OCI-LY3 (cell line): ENCODE results near the gene FGR.
"Not testable (repeated sequence)": the region's sequence is repeated elsewhere in the genome, so short reads cannot be mapped to it uniquely, and the experiment has no call there.

Experiments
- H2AFZ ChIP-seq: fragments of 200-600, 300-600 bp; shearing (Covaris generic); 2 replicates; pipeline ENCODE4 v1.6.0; 2014; ENCODE audit warnings: antibody characterized with exemption, low read depth, low read length
- H3K27ac ChIP-seq: fragments of 200-600, 300-600 bp; sonication (generic); 2 replicates; pipeline ENCODE4 v1.5.1; 2014; ENCODE audit warnings: mild to moderate bottlenecking, low read length, moderate library complexity, mixed read lengths
- H3K27me3 ChIP-seq: fragments of 200-600, 300-600 bp; sonication (generic); 2 replicates; pipeline ENCODE4 v1.6.1; 2014; ENCODE audit warnings: low read depth, low read length, mixed read lengths
- H3K36me3 ChIP-seq: fragments of 200-600, 300-600 bp; sonication (generic); replicated peaks from 2 replicates; pipeline ENCODE3; 2014; ENCODE audit warnings: low read depth, low read length, mixed read lengths
- H3K4me1 ChIP-seq: fragments of 300-600, 200-600 bp; sonication (generic); 2 replicates; pipeline ENCODE4 v1.6.1; 2014; ENCODE audit warnings: low read length, mixed read lengths
- H3K4me2 ChIP-seq: fragments of 200-600, 300-600 bp; sonication (generic); 2 replicates; pipeline ENCODE4 v1.6.1; 2014; ENCODE audit warnings: low read length, mixed read lengths
- H3K4me3 ChIP-seq: fragments of 300-600, 200-600 bp; sonication (generic); 2 replicates; pipeline ENCODE4 v1.5.1; 2014; ENCODE audit warnings: antibody characterized with exemption, mild to moderate bottlenecking, low read length, moderate library complexity
- H3K79me2 ChIP-seq: fragments of 300-600, 200-600 bp; shearing (Covaris generic); 2 replicates; pipeline ENCODE4 v1.6.1; 2014; ENCODE audit warnings: mild to moderate bottlenecking, low read length, mixed read lengths
- H3K9ac ChIP-seq: fragments of 300-600, 200-600 bp; shearing (Covaris generic); 2 replicates; pipeline ENCODE4 v1.6.0; 2014; ENCODE audit warnings: mild to moderate bottlenecking, low read length, moderate library complexity
- H3K9me3 ChIP-seq: fragments of 200-600, 300-600 bp; shearing (Covaris generic); 2 replicates; pipeline ENCODE4 v1.6.1; 2014; ENCODE audit warnings: low read length, mixed read lengths; ENCODE audit not compliant: insufficient read depth
- H4K20me1 ChIP-seq: fragments of 200-600, 300-600 bp; sonication (generic); 2 replicates; pipeline ENCODE4 v1.6.1; 2016; ENCODE audit warnings: low read length, mixed read lengths; ENCODE audit not compliant: insufficient read depth
- EZH2phosphoT487 ChIP-seq: fragments of 200-600 bp; shearing (Covaris generic); IDR thresholded peaks from 2 replicates; pipeline ENCODE4 v1.6.1; 2018; ENCODE audit warnings: antibody characterized with exemption, mixed run types, low read depth
- TF ChIP-seq, protein P1 (sequence below): fragments of 200-600, 300-600 bp; sonication (generic); IDR thresholded peaks from 2 replicates; pipeline ENCODE4 v1.5.1; 2014; ENCODE audit warnings: antibody characterized with exemption, low read length, low read depth

FGR gene

DNA sequence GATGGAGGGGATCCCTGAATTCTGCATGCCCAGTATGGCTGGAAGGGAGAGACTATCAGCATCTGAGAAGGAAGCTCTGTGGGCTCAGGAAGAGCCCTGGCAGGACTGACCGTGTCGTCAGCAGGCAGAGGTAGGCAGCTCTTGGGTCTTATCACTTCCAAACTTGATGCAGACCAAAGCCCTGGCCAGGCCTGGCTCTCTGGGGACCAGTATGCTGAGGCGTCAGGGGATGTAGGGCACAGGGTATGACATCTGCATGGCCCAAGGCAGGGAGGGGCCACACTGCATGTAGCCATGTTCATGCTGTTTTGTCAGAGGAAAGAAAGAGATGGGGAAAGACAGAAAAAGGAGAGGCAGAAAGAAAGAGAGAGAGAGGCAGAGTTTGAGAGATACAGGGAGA, 6.3 kb downstream of the FGR start:
- Histone ChIP-seq H2AFZ (no peak overlapping the region), H3K27me3 (no peaks in the 10 kb centered on the region), H3K4me2 (no peak overlapping the region), H4K20me1 (no peaks in the 10 kb centered on the region), H3K79me2 (no peaks in the 10 kb centered on the region), H3K27ac (no peak overlapping the region), H3K36me3 (no peaks in the 10 kb centered on the region), H3K4me1 (peaks cover 58% of the 10 kb centered on the region), H3K4me3 (no peak overlapping the region), H3K9me3 (no peaks in the 10 kb centered on the region), H3K9ac (no peak overlapping the region)
- TF ChIP-seq, protein P1, sequence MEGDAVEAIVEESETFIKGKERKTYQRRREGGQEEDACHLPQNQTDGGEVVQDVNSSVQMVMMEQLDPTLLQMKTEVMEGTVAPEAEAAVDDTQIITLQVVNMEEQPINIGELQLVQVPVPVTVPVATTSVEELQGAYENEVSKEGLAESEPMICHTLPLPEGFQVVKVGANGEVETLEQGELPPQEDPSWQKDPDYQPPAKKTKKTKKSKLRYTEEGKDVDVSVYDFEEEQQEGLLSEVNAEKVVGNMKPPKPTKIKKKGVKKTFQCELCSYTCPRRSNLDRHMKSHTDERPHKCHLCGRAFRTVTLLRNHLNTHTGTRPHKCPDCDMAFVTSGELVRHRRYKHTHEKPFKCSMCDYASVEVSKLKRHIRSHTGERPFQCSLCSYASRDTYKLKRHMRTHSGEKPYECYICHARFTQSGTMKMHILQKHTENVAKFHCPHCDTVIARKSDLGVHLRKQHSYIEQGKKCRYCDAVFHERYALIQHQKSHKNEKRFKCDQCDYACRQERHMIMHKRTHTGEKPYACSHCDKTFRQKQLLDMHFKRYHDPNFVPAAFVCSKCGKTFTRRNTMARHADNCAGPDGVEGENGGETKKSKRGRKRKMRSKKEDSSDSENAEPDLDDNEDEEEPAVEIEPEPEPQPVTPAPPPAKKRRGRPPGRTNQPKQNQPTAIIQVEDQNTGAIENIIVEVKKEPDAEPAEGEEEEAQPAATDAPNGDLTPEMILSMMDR = no peak

DNA sequence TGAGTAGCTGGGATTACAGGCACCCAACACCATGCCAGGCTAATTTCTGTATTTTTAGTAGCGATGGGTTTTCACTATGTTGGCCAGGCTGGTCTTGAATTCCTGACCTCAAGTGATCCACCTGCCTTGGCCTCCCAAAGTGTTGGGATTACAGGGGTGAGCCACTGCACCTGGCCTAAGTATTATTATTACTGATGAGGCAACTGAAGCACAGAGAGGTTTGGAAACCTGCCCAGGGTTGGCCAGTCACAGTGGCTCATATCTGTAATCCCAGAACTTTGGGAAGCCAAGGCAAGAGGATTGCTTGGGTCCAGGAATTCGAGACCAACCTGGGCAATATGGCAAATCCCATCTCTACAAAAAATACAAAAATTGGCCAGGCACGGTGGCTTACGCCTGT, 7.3 kb downstream of the FGR start:
- H3K4me1 ChIP-seq = peaks cover 48% of the 10 kb centered on the region
- H3K4me3 ChIP-seq = not testable (repeated sequence)

DNA sequence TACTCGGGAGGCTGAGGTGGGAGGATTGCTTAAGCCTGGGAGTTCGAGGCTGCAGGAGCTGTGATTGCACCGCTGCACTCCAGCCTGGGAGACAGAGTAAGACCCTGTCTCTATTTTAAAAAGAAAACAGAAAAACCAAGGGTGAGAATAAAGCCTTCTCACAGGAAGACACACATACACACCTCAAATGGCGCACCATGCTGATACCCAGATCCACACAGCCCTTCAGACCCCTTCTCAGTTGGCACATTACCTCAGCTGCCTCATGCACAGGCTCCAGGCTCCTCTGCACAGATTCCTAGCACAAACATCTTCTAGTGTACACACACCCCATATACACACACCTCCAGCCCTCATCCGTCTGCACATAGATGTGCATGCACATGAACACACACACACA, 7.9 kb downstream of the FGR start:
- no peaks in the 10 kb centered on the region for H3K27me3 ChIP-seq
- H3K9me3 ChIP-seq = no peaks in the 10 kb centered on the region
- TF ChIP-seq EZH2phosphoT487 = no peak
- TF ChIP-seq, protein P1 = no peak
- no peak overlapping the region for H3K27ac ChIP-seq
- no peak overlapping the region for H3K9ac ChIP-seq
- no peaks in the 10 kb centered on the region for H3K79me2 ChIP-seq
- no peak overlapping the region for H3K4me3 ChIP-seq
- H3K4me2 ChIP-seq = no peak overlapping the region
- no peak overlapping the region for H2AFZ ChIP-seq
- H3K36me3 ChIP-seq = no peaks in the 10 kb centered on the region
- H4K20me1 ChIP-seq = no peaks in the 10 kb centered on the region
- H3K4me1 ChIP-seq = peaks cover 42% of the 10 kb centered on the region

More for the DNA sequence above, 7.3 kb downstream of the FGR start:
- H3K4me2 ChIP-seq, H4K20me1 ChIP-seq, H3K9ac ChIP-seq, H3K36me3 ChIP-seq, H3K79me2 ChIP-seq, H3K27ac ChIP-seq, H2AFZ ChIP-seq, H3K27me3 ChIP-seq, H3K9me3 ChIP-seq: not testable (repeated sequence)

DNA sequence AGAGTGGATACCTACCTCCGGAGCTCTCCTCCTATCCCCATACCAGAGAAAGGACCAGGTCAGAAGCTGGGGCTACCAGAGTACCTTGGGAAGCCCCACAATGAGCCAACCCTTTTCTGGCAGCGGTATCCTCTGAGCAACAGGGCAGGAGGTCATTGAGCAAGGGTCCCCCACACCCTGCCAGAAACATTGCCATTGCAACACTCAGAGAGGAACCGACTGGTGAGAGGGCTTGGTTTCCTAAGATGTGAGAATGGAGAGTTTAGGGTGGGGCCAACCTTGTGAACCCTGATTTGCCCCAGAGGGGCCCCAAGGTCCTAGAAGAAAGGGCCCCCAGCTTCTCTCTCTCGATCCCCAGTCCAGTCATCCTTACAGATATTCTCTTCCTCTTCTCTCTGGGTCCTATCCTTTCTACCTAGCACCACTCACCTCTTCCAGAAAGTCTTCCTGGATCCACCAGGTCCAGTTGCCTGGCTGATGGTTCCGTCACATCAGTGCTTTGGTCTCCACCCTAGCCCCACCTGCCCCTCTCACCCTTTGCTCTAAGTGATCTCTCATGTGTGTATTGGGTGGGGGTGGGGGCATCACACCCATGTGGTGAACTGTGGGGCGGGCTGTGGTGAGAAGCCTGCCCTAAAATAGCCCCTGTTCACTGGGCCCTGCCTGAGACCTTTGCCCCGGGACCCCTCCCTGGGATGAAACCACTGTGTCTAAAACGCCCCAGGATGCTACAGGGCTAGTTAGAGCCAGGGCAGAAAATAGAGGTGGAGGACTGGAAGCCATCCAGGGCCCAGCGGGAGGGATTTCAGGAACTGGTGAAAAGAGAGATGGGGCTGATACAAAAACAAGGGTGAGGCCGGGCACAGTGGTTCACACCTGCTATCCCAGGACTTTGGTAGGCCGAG, 8.7 kb downstream of the FGR start:
- Histone ChIP-seq H3K36me3 (no peaks in the 10 kb centered on the region), H3K4me3 (no peak overlapping the region), H3K4me1 (peaks cover 34% of the 10 kb centered on the region), H3K27ac (no peak overlapping the region), H3K9me3 (no peaks in the 10 kb centered on the region), H2AFZ (no peak overlapping the region), H3K4me2 (no peak overlapping the region), H4K20me1 (no peaks in the 10 kb centered on the region), H3K79me2 (no peaks in the 10 kb centered on the region), H3K27me3 (no peaks in the 10 kb centered on the region), H3K9ac (no peak overlapping the region)
- no peak for TF ChIP-seq EZH2phosphoT487
- TF ChIP-seq, protein P1 = no peak
